ENCODE measurements around the gene SAFB.
"Not testable (repeated sequence)": the region's sequence is repeated elsewhere in the genome, so short reads cannot be mapped to it uniquely, and the experiment has no call there.

Gene SAFB

DNA sequence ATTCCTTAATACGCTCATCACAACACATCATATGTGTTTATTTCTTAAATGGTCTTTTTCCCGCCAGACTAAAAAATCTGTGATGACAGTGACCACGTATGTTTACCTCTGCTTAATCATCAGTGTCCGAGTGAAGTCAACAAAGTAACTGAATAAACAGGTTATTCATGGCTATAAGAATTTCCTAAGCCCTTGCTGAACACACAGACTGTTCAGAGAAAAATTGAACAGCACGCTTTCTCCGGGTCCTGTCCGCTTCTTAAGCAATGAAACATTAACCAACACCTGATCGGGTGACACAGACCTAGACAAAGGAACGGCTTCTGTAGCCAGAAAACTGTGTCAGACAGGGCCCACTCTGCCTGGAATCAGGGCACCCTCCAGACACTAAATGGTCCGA is 14.6 kb upstream of the SAFB start:
- no peak for DNase-seq (ENCODE audit: low spot score)
- in situ Hi-C loops (cut with MboI; ENCODE audit: low pct_unique_long_range_greater_than_20kb, low sequenced_read_pairs, unreplicated experiment): no loop called here
- no peak for TF ChIP-seq CTCF (IDR thresholded peaks at IDR 0.05; ENCODE audit: extremely low read depth, insufficient read depth, missing control alignments)

- in situ Hi-C loops (cut with MboI; ENCODE audit: low pct_unique_long_range_greater_than_20kb, low sequenced_read_pairs, unreplicated experiment); DNase-seq (ENCODE audit: low spot score): not testable (repeated sequence)
Observed at GRCh38 chr19:5608766-5609165, 14.1 kb upstream of the SAFB start.

GRCh38 chr19:5609881-5610448 is 12.9 kb upstream of the SAFB start:
- in situ Hi-C loops (cut with MboI; ENCODE audit: low pct_unique_long_range_greater_than_20kb, low sequenced_read_pairs, unreplicated experiment): no loop called here
- TF ChIP-seq CTCF (IDR thresholded peaks at IDR 0.05; ENCODE audit: extremely low read depth, insufficient read depth, missing control alignments): no peak
- no peak for DNase-seq (ENCODE audit: low spot score)

- no peak for DNase-seq (ENCODE audit: low spot score)
- TF ChIP-seq CTCF (IDR thresholded peaks at IDR 0.05; ENCODE audit: extremely low read depth, insufficient read depth, missing control alignments): no peak
- in situ Hi-C loops (cut with MboI; ENCODE audit: low pct_unique_long_range_greater_than_20kb, low sequenced_read_pairs, unreplicated experiment): no loop called here
Observed at GRCh38 chr19:5612891-5613865, 9.7 kb upstream of the SAFB start.

GRCh38 chr19:5615756-5616327 is 7.0 kb upstream of the SAFB start:
- TF ChIP-seq CTCF (IDR thresholded peaks at IDR 0.05; ENCODE audit: extremely low read depth, insufficient read depth, missing control alignments): no peak
- no peak for DNase-seq (ENCODE audit: low spot score)
- in situ Hi-C loops (cut with MboI; ENCODE audit: low pct_unique_long_range_greater_than_20kb, low sequenced_read_pairs, unreplicated experiment): no loop called here

DNA sequence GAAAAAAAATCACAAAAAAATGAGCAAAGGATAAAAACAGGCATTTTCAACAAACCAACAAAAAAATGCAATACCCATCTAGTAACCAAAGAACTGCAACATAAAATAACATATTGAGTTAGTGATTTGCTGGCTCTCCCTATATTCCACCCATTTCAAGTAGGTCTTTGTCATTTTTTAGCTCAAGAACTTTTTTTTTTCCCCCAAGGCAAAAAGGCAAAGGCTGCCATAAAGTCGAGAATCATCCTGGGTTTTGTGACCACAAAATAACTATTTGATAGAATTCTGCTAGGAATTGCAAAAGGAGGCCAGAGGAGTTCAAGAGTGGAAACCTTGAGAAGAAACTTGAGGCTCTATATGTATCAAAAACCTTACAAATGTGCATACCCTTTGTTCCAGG is 5.8 kb upstream of the SAFB start:
- DNase-seq (ENCODE audit: low spot score): no peak
- TF ChIP-seq CTCF (IDR thresholded peaks at IDR 0.05; ENCODE audit: extremely low read depth, insufficient read depth, missing control alignments): no peak
- in situ Hi-C loops (cut with MboI; ENCODE audit: low pct_unique_long_range_greater_than_20kb, low sequenced_read_pairs, unreplicated experiment): no loop called here

- no peak for DNase-seq (ENCODE audit: low spot score)
- in situ Hi-C loops (cut with MboI; ENCODE audit: low pct_unique_long_range_greater_than_20kb, low sequenced_read_pairs, unreplicated experiment): no loop called here
- TF ChIP-seq CTCF (IDR thresholded peaks at IDR 0.05; ENCODE audit: extremely low read depth, insufficient read depth, missing control alignments): no peak
Observed at GRCh38 chr19:5618591-5618990, 4.3 kb upstream of the SAFB start.

Measured in GM13977 (cell line).